Measurements from ENCODE around the gene ACTR1B.

GRCh38 chr2:97671526-97671925 lies 7.7 kb upstream of the ACTR1B start:
- TF ChIP-seq TEAD4 (CRISPR knock-in tag; IDR thresholded peaks at IDR 0.05) = no peak
- TF ChIP-seq NR3C1 (CRISPR knock-in tag; conservative IDR thresholded peaks at IDR 0.05; ENCODE audit: low read depth) = no peak
- no peak for TF ChIP-seq ZNF232 (CRISPR knock-in tag; IDR thresholded peaks at IDR 0.05)
- no peak for TF ChIP-seq CTCF (IDR thresholded peaks at IDR 0.05)
- TF ChIP-seq FOXJ3 (CRISPR knock-in tag; IDR thresholded peaks at IDR 0.05; ENCODE audit: borderline replicate concordance) = no peak
- TF ChIP-seq MAX (CRISPR knock-in tag; IDR thresholded peaks at IDR 0.05) = no peak

Measured in WTC11 (cell line).